DMS 273 (cell line): ENCODE results near the gene DFFB.
A peak's percentile ranks its signal among the peaks of the same experiment; 100 is the strongest.

Source experiments
- DNase-seq: peaks from one replicate; lab custom pipeline; 2025; ENCODE audit not compliant: unreplicated experiment; lab: John Stamatoyannopoulos, UW

The DFFB gene

GRCh38 chr1:3869751-3870301 lies 12.6 kb downstream of the DFFB start:
- DNase-seq = peak; percentile 53

DNA sequence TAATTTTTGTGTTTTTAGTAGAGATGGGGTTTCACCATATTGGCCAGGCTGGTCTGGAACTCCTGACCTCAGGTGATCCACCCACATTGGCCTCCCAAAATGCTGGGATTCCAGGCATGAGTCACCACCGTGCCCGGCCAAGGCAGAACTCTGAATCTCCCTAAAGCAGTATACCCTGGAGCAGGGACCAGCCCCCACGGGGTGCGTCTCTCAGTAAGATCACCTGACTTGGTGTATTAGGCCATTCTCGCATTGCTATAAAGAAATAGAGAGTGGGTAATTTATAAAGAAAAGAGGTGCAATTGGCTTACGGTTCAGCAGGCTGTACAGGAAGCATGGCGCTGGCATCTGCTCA lies 14.2 kb downstream of the DFFB start:
- DNase-seq = no peak

DNA sequence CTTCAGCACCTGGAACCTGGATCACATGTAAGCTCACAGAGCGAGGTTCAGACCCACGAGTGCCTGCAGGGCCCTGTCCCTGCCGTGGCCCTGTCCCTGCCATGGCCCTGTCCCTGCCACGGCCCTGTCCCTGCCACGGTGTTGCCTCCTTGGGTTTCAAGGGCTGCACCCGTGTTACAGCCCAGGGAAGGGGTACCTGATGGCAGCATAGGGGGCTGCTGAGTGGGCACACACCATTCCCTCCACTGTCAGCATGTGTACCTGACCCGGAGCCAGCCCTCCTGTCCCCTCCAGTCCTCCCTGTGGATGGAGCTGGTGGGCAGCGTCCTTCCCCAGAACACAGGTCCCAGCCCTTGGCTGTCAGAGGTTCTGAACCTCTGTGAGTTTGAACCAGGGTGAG lies 15.3 kb downstream of the DFFB start:
- no peak for DNase-seq

DNA sequence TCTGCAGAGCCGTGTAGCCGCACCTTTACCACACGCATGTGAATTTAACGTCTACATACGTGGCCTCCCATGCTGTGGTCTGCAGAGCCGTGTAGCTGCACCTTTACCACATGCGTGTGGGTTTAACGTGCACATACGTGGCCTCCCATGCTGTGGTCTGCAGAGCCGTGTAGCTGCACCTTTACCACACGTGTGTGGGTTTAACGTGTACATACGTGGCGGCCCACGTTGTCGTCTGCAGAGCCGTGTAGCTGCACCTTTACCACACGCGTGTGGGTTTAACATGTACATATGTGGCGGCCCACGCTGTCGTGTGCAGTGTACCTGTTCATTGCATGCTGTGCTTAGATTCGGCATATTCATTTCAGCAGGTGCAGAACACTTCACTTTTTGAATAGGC lies 17.5 kb downstream of the DFFB start:
- no peak for DNase-seq

GRCh38 chr1:3876716-3877115 lies 19.4 kb downstream of the DFFB start:
- DNase-seq = no peak

DNA sequence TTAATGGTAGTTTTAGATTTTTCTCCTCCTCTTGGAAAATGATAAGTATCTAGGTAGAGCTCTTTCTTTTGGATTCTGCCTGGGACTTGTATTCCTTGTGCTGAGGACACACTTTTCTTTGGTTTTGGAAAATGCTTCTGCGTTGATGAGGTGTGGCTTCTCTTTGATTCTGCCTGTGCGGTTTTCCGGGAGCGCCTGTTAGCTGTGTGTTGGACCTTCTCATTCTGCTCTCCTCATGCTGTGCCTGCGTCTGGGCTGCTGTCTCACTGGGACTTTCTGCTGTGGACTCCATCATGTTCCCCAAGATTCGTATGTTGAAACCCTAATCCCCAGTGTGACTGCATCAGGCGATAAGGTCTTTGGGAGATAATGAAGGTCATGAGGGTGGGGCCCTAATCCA lies 21.8 kb downstream of the DFFB start:
- DNase-seq = no peak

GRCh38 chr1:3879787-3880428 lies 22.6 kb downstream of the DFFB start:
- DNase-seq = no peak

- no peak for DNase-seq
These were observed 23.3 kb downstream of the DFFB start for GRCh38 chr1:3880429-3881192.

GRCh38 chr1:3881193-3881480 lies 23.9 kb downstream of the DFFB start:
- no peak for DNase-seq

DNA sequence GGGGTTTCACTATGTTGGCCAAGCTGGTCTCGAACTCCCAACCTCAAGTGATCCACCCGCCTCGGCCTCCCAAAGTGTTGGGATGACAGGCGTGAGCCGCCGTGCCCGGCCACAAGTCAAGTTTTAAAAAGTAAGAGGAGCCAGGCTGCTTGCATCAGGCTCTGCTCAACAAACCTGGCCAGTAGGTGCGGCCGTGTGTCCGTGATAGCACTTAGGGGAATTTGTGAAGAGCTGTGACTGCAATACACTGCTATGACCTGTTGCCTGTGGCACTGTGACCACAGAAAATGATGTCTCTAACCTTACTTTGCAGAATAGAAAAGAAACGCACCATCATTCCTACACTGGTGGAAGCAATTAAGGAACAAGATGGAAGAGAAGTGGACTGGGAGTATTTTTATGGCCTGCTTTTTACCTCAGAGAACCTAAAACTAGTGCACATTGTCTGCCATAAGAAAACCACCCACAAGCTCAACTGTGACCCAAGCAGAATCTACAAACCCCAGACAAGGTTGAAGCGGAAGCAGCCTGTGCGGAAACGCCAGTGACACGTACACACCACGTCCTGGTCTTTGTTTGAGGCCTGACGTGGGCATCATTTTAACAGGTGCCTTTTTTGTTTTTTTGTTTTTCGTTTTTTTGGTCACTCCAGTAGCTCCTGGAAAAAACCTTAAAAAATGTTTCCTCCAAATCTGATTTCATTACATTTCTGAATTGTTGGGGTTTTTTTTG lies 26.1 kb downstream of the DFFB start:
- DNase-seq = no peak

- DNase-seq = no peak
These were observed 27.7 kb downstream of the DFFB start for GRCh38 chr1:3884966-3885365.

DNA sequence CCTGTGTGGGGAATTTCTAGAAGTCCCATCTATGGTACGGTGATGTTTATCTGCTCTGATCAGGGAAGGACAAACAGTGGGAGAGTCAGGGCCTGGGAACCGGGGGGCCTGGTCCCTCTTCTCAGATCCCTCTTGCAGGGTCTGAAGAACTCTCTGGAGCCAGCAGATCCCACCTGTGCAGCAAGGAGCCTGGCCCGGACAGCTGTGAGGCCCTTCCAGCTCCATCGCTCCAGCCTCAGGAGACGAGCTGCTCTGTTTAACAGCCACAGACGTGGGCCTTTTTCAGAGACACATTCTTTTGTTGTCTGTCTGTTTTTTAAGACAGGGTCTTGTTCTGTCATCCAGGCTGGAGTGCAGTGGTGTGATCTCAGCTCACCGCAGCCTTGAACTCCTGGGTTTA lies 28.3 kb downstream of the DFFB start:
- no peak for DNase-seq

DNA sequence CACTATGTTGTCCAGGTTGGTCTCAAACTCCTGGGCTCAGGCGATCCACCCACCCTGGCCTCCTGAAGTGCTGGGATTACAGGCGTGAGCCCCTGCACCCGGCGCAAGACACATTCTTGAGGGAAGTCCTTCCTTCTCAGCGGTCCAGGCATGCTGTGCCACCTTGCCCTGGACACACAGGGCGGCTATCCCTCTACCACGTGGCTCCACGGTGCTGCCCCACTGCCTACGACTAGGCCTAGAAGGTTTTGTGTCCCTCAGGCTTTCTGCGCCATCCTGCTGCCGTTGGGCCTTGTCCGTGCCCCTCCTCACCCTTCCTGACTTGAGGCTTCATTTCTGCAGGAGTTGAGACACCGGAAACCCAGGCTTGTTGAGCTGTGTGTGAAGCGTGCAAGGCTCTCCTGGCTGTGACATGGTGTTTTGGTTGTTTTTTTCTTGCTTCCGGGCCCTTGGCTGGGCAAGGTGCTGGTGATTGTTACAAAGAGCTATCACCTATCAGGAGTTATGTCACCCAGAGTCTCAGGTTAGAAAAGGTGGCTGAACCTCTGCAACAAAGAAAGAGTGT lies 28.9 kb downstream of the DFFB start:
- no peak for DNase-seq

- DNase-seq = no peak
These were observed 29.4 kb downstream of the DFFB start for GRCh38 chr1:3886691-3887090.

DNA sequence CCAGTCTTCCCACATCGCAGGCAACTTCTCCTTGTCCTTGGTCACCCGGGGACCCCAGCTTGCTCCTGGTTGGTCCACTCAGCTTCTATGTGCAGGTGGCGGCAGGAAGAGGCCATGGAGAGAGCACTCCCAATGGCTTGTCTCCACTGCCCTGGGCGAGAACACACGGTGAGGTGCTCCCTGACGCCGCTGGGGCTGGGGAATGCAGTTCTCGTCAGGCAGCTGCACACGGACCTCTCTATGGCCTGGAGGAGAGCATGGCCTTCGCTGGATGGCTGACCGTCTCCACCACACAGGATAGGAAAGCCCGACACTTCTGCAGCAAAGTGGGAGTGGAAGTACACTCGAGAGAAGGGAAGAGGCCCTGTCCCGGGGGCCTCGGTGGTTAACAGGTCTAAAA lies 31.0 kb downstream of the DFFB start:
- no peak for DNase-seq

DNA sequence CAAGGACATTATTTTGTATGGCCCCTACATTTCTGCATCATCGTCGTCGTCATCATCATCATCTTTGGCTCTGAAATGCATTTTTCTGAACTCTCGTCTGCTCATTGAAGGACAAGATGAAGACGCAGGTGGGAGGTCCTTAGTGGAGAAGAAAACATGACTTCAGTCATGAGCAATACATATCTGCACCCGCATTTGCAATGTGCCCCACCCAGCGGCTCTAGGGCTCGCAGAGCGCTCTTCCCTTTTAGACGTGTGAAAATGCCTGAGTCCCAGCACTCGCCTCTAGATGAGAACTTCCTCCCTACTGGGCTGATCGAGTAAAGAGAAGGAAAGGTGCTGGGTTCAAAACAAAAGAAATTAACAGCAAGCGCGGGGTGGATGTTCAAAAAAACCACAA lies 32.7 kb downstream of the DFFB start:
- DNase-seq = no peak

DNA sequence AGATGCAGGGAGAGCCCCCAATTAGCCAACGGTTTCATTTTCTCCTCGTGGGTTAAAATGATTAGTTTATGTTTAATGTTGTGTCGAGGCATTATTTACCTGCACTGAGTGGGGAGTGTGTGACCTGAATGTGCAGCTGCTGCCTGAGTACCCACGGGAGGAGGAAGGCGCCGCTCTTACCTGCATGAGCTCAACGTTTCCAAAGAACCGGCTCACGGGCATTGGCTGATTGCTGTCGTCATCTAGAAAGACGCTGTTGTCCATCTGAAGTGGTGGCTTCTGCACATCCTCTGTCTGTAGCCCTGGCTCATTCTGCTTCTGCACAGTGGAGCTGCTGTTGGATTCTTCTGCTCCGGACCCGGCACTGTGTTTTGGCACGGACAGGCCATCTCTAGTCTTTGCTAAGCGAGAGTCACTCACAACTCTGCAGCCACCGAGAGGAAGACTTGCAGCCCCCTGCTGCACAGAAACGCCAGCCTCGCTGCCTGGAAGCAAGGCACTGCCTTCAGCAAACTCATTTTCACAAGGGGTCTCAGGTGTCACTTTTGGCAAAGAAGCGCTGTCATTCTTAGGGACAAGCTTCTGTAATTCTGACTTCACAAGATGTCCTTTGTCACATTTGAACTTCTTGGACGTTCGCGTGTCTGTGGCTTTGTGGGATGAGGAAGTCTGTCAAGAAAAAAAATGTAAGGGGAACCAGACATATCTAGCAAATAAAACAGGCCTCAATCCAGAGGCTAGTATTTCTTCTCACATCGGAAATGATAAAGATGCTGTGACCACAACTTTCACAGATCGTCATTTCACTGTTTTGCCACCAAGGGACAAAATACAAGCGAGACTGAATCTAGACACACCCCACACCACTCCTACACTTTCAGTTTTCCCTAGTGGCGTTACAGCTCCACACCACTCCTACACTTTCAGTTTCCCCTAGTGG lies 33.4 kb downstream of the DFFB start:
- no peak for DNase-seq

- no peak for DNase-seq
These were observed 34.1 kb downstream of the DFFB start for GRCh38 chr1:3891329-3891865.

GRCh38 chr1:3892748-3893147 lies 35.5 kb downstream of the DFFB start:
- DNase-seq = no peak

- DNase-seq = no peak
These were observed 35.9 kb downstream of the DFFB start for GRCh38 chr1:3893190-3893589.
